Colonic mucosa (tissue), 4 donors: ENCODE results near the gene PWP1. TPM values are rescaled to one million over a fixed set of nuclear protein-coding genes. Genes with fewer than 3 reads are reported as not detected.

Experiments used
- DNase-seq: peaks from one replicate; pipeline ENCODE4 v3.0.0-alpha.2; 2020
- H3K27ac ChIP-seq: fragments of 200-600 bp; one replicate; pipeline ENCODE4 v1.8.0; 2021
- H3K27me3 ChIP-seq: fragments of 200-600 bp; one replicate; pipeline ENCODE4 v1.8.0; 2021
- H3K36me3 ChIP-seq: fragments of 200-600 bp; one replicate; pipeline ENCODE4 v1.8.0; 2021
- H3K4me1 ChIP-seq: fragments of 200-600 bp; one replicate; pipeline ENCODE4 v1.8.0; 2021; ENCODE audit warnings: mild to moderate bottlenecking
- H3K4me3 ChIP-seq: fragments of 200-600 bp; one replicate; pipeline ENCODE4 v1.8.0; 2021
- H3K9ac ChIP-seq, 2 donors: one replicate each; pipeline ENCODE4 v1.7.0; 2013; ENCODE audit warnings: control low read depth in 2 of 2, low read depth in 2 of 2, low read length in 2 of 2
- H3K9me3 ChIP-seq: fragments of 200-600 bp; one replicate; pipeline ENCODE4 v1.8.0; 2021
- intact Hi-C: fragments of 100-400 bp; cut with DNase I; formaldehyde crosslinking; loops from one replicate; pipeline ENCODE4 v1.14.1; 2022
- total RNA-seq, 2 donors: library from RNA; stranded (reverse); fragmentation: NEBNext Ultra II Directional in 1 of 2; extraction: Animal tissue kit (Norgen Biotek cat#: 25700) in 1 of 2; gene quantifications; one replicate each; pipeline ENCODE4 v1.2.1, GENCODE V29; 2021
- TF ChIP-seq, protein P1 (sequence below): fragments of 200-600 bp; IDR thresholded peaks from one replicate; pipeline ENCODE4 v1.8.0; 2022; ENCODE audit warnings: antibody characterized with exemption, mild to moderate bottlenecking
- donor health status: healthy.
- donor health status: DM: no; HTN: no; CAD: no.
- donor health status: DM: no; HTN: no; CAD: no.

Gene PWP1
- total RNA-seq, 2 donors from 2014 or later = 19.7 to 23.8 TPM

DNA sequence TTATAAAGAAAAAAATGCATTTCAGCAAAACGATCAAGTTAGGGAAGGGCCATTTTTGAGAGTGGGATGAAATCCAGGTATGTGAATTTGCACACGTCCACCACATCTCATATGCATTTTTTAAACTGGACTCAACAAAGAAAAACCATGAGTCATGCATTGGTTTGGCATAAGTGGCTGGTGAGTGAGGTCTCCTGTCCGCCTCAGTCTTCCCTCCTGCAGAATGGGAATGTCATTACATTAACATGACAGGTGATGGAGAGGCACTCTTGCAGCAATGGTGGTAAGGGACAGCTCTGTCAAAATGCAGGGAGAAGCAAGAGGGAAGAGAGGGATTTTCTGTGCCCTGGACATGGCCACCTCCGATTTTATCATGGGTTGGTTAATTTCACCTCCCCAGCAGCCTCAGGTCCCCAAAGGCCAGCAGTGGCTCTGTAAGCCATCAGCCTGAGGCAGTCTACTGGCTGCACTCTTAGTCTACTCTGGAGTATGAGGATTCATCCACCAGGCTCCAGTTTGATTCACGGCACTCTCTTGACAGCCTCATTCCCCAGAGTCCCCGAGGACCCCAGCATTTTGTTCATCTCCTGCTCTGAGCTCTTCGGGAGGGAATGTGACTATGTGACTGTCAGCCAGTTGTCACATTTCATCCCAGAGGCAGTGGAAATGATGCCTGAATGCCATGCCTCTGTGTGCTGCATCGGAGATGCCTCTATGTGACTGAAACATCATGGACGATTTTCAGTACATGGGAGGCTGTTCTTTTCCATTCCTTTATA, 17.1 kb upstream of the PWP1 start:
- no peak for DNase-seq
- Histone ChIP-seq H3K27me3 (peaks cover 4% of the 10 kb centered on the region), H3K4me3 (no peak overlapping the region), H3K9me3 (no peaks in the 10 kb centered on the region), H3K36me3 (no peaks in the 10 kb centered on the region), H3K9ac (no peak overlapping the region), H3K27ac (no peak overlapping the region), H3K4me1 (no peaks in the 10 kb centered on the region)
- TF ChIP-seq, protein P1, sequence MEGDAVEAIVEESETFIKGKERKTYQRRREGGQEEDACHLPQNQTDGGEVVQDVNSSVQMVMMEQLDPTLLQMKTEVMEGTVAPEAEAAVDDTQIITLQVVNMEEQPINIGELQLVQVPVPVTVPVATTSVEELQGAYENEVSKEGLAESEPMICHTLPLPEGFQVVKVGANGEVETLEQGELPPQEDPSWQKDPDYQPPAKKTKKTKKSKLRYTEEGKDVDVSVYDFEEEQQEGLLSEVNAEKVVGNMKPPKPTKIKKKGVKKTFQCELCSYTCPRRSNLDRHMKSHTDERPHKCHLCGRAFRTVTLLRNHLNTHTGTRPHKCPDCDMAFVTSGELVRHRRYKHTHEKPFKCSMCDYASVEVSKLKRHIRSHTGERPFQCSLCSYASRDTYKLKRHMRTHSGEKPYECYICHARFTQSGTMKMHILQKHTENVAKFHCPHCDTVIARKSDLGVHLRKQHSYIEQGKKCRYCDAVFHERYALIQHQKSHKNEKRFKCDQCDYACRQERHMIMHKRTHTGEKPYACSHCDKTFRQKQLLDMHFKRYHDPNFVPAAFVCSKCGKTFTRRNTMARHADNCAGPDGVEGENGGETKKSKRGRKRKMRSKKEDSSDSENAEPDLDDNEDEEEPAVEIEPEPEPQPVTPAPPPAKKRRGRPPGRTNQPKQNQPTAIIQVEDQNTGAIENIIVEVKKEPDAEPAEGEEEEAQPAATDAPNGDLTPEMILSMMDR = no peak
- intact Hi-C loops = no loop called here

DNA sequence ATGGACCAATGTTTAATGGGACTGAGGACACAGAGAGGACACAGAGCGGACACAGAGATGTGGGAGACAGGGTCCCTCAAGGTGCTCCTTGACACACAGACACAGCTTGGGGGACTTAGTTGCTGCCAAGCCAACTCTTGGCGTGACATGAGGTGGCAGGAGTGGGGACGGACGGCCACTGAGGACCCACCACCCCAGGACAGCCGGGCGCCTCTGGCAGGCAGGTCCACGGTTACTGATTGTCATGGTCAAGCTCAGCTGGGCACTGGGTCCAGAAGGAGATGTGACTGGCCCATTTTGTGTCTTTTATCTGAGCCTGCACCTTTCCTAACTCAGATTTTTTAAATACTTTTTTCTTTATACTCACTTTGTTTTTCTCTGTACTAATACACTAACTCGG, 15.7 kb upstream of the PWP1 start:
- DNase-seq = no peak
- no peak overlapping the region for H3K9ac ChIP-seq
- H3K9me3 ChIP-seq = no peaks in the 10 kb centered on the region
- H3K4me3 ChIP-seq = no peak overlapping the region
- intact Hi-C loops = no loop called here
- peaks cover 4% of the 10 kb centered on the region for H3K27me3 ChIP-seq
- TF ChIP-seq, protein P1 = no peak
- no peak overlapping the region for H3K27ac ChIP-seq
- no peaks in the 10 kb centered on the region for H3K4me1 ChIP-seq
- H3K36me3 ChIP-seq = no peaks in the 10 kb centered on the region

DNA sequence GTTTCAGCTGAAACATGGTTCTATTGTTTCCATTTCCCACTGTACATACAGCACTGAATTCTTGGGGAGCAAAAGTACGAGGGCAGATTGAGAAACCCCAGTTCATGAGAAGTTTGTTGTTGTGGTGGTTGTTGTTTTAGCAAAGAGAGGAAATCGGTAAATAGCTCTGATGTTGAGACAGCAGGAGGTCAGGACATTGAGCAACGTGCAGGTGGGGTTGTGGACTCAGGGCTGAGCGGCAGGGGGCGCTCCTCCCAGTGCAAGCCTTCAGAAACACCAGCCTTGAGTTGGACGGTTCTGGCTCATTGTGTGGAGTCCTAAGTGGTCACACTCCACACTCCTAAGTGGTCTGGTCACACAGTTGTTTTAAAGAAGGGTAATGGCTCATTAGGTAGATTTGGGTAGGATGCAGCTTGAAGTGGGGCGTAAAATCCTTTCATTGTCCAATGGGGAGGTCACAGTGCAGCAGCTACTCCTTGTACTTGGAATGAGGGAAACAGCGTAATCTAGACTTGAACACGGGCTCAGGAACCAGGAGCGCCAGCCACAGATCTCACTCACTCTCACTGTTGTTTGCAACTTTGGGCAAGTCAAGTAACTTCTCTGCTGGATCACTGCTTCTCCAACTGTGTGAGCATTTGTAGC, 14.5 kb upstream of the PWP1 start:
- Histone ChIP-seq H3K9me3 (no peaks in the 10 kb centered on the region), H3K4me3 (no peak overlapping the region), H3K27me3 (peaks cover 4% of the 10 kb centered on the region), H3K9ac (no peak overlapping the region), H3K4me1 (no peaks in the 10 kb centered on the region), H3K27ac (no peak overlapping the region), H3K36me3 (no peaks in the 10 kb centered on the region)
- TF ChIP-seq, protein P1 = peak; percentile 57
- intact Hi-C loops = no loop called here
- DNase-seq = peak; percentile 32

DNA sequence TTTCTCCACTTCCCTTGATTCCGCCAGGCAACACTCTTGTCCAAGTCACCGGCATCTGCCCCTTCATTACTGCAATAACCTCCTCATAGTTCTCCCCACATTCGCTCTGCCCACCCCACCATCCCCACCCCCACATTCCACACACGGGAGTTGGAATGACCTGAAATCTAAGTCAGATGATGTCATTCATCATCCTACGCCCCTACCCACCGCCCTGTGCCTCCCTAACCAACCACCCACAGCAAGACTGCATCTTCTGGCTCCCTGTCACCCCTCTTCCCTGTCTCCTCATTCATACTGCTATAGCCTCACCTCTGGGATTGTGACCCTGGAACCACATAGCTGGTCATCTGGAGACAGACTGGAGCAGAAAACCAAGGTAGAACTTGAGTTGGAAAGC, 7.9 kb upstream of the PWP1 start:
- Histone ChIP-seq H3K4me3 (no peak overlapping the region), H3K36me3 (no peaks in the 10 kb centered on the region), H3K9ac (no peak overlapping the region), H3K27me3 (peaks cover 4% of the 10 kb centered on the region), H3K27ac (no peak overlapping the region), H3K9me3 (no peaks in the 10 kb centered on the region), H3K4me1 (no peaks in the 10 kb centered on the region)
- TF ChIP-seq, protein P1 = no peak
- DNase-seq = no peak
- intact Hi-C loops = no loop called here

DNA sequence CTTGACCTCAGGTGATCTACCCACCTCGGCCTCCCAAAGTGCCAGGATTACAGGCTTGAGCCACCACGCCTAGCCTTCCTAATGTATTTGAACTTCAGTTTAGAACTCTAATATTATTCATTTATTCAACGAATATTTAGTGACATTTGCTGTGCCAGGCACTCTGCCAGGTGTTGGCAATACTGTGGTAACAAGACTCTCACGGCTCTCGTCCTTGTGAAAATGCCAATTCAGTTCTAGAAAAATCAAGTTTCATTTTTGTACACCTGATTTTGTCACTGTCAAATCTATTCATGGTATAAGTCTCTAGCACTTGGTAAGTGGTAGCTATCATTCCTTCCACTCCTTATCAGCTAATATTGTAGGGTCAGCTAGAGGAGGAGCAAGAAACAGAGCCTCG, 6.3 kb upstream of the PWP1 start:
- intact Hi-C loops = no loop called here
- no peaks in the 10 kb centered on the region for H3K36me3 ChIP-seq
- no peak for DNase-seq
- no peaks in the 10 kb centered on the region for H3K9me3 ChIP-seq
- H3K9ac ChIP-seq = no peak overlapping the region
- H3K4me1 ChIP-seq = no peaks in the 10 kb centered on the region
- H3K27me3 ChIP-seq = peaks cover 4% of the 10 kb centered on the region
- H3K27ac ChIP-seq = no peak overlapping the region
- H3K4me3 ChIP-seq = no peak overlapping the region
- TF ChIP-seq, protein P1 = no peak
